SU-DHL-6 (cell line): Measurements from ENCODE around the gene DIS3L2.
"Not testable (repeated sequence)": the region's sequence is repeated elsewhere in the genome, so short reads cannot be mapped to it uniquely, and the experiment has no call there.

Experiments used
- H2AFZ ChIP-seq: fragments of 200-600 bp; sonication (generic); 2 replicates; pipeline ENCODE4 v1.6.1; 2014; ENCODE audit warnings: low read depth, mild to moderate bottlenecking, moderate library complexity, mixed read lengths, antibody characterized with exemption, low read length; ENCODE audit not compliant: severe bottlenecking
- H3F3A ChIP-seq: fragments of 200-600 bp; shearing (Covaris generic); 2 replicates; pipeline ENCODE4 v1.6.0; 2016; ENCODE audit warnings: antibody characterized with exemption, mild to moderate bottlenecking; ENCODE audit not compliant: insufficient read depth
- H3K27ac ChIP-seq: fragments of 200-600 bp; sonication (generic); 2 replicates; pipeline ENCODE4 v1.5.1; 2016; ENCODE audit warnings: low read depth, mild to moderate bottlenecking, low read length, moderate library complexity, mixed read lengths
- H3K27me3 ChIP-seq: fragments of 200-600 bp; sonication (generic), shearing (Covaris generic); 2 replicates; pipeline ENCODE4 v1.6.0; 2014; ENCODE audit warnings: mild to moderate bottlenecking, low read length
- H3K36me3 ChIP-seq: fragments of 200-600 bp; sonication (generic); 2 replicates; pipeline ENCODE4 v1.6.1; 2014; ENCODE audit warnings: mild to moderate bottlenecking, low read length, mixed read lengths
- H3K4me2 ChIP-seq: fragments of 300-600, 200-600 bp; shearing (Covaris generic), sonication (generic); 2 replicates; pipeline ENCODE4 v1.6.0; 2014; ENCODE audit warnings: low read length, low read depth, mild to moderate bottlenecking; ENCODE audit not compliant: poor library complexity, severe bottlenecking
- H3K4me3 ChIP-seq: fragments of 200-600 bp; sonication (generic); 2 replicates; pipeline ENCODE4 v1.5.1; 2014; ENCODE audit warnings: antibody characterized with exemption, low read length, mild to moderate bottlenecking, mixed read lengths; ENCODE audit not compliant: insufficient read depth, poor library complexity, severe bottlenecking
- H3K79me2 ChIP-seq: fragments of 200-600 bp; sonication (generic); 2 replicates; pipeline ENCODE4 v1.6.1; 2014; ENCODE audit warnings: mild to moderate bottlenecking, low read length, moderate library complexity; ENCODE audit not compliant: insufficient read depth
- H3K9ac ChIP-seq: fragments of 200-600 bp; sonication (generic); 2 replicates; pipeline ENCODE4 v1.7.0; 2014; ENCODE audit warnings: mild to moderate bottlenecking, low read length
- H3K9me2 ChIP-seq: fragments of 200-600 bp; sonication (generic); replicated peaks from 2 replicates; pipeline ENCODE4 v1.6.1; 2014; ENCODE audit warnings: low read length; ENCODE audit not compliant: insufficient read depth
- H3K9me3 ChIP-seq: fragments of 200-600 bp; sonication (generic); 2 replicates; pipeline ENCODE4 v1.6.1; 2014; ENCODE audit warnings: low read length, mixed read lengths; ENCODE audit not compliant: insufficient read depth
- H4K20me1 ChIP-seq: fragments of 200-600 bp; sonication (generic); 2 replicates; pipeline ENCODE4 v1.6.1; 2014; ENCODE audit warnings: low read depth, mild to moderate bottlenecking, antibody characterized with exemption, low read length, moderate library complexity, mixed read lengths
- EZH2phosphoT487 ChIP-seq: fragments of 200-600 bp; sonication (generic), shearing (Covaris generic); conservative IDR thresholded peaks from 2 replicates; pipeline ENCODE4 v1.6.1; 2018; ENCODE audit warnings: mild to moderate bottlenecking, antibody characterized with exemption, low read length, moderate library complexity, mixed read lengths
- TF ChIP-seq, protein P1 (sequence below): fragments of 200-600 bp; sonication (generic); IDR thresholded peaks from one replicate; pipeline ENCODE4 v1.5.1; 2017; ENCODE audit warnings: antibody characterized with exemption, mild to moderate bottlenecking, low read length, moderate library complexity; ENCODE audit not compliant: insufficient read depth, poor library complexity, severe bottlenecking

DIS3L2 gene

DNA sequence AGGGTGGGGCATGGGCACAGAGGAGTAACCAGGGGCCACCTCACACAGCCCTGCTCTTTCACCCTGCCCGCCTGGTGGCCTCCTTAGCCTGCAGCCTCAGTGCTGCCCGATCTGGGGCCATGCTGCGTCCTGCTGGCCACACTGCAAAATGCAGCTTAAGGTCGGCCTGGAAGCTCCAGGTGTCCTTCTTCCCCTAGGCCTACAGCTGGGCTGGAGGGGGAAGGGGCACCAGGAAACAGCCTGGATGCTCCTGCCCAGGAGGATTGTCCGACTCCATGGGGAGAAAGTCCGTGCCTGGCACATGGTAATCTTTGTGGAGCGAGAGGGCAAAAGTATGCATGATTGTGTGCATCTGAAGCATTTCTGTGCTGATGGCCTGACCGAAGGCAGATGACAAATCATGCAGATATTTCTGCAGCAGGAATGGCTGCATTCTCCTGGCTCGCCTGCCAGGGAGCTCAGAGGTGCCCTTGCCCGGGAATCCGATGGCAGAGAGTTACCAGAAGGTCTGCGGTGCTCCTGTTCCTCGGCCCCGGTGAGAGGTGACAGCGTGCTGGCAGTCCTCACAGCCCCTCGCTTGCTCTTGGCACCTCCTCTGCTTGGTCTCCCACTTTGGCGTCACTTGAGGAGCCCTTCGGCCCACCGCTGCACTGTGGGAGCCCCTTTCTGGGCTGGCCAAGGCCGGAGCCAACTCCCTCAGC, 404.3 kb downstream of the DIS3L2 start:
- Histone ChIP-seq H3K79me2 (no peaks in the 10 kb centered on the region), H4K20me1 (no peaks in the 10 kb centered on the region), H3K27me3 (no peaks in the 10 kb centered on the region), H3K9ac (no peak overlapping the region), H3K4me2 (no peak overlapping the region), H3K9me3 (no peaks in the 10 kb centered on the region), H3K36me3 (no peaks in the 10 kb centered on the region), H3K27ac (no peak overlapping the region), H3F3A (no peaks in the 10 kb centered on the region), H3K4me3 (no peak overlapping the region), H2AFZ (no peak overlapping the region), H3K9me2 (no peaks in the 10 kb centered on the region)
- TF ChIP-seq, protein P1, sequence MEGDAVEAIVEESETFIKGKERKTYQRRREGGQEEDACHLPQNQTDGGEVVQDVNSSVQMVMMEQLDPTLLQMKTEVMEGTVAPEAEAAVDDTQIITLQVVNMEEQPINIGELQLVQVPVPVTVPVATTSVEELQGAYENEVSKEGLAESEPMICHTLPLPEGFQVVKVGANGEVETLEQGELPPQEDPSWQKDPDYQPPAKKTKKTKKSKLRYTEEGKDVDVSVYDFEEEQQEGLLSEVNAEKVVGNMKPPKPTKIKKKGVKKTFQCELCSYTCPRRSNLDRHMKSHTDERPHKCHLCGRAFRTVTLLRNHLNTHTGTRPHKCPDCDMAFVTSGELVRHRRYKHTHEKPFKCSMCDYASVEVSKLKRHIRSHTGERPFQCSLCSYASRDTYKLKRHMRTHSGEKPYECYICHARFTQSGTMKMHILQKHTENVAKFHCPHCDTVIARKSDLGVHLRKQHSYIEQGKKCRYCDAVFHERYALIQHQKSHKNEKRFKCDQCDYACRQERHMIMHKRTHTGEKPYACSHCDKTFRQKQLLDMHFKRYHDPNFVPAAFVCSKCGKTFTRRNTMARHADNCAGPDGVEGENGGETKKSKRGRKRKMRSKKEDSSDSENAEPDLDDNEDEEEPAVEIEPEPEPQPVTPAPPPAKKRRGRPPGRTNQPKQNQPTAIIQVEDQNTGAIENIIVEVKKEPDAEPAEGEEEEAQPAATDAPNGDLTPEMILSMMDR, result no peak
- TF ChIP-seq EZH2phosphoT487, result no peak

DNA sequence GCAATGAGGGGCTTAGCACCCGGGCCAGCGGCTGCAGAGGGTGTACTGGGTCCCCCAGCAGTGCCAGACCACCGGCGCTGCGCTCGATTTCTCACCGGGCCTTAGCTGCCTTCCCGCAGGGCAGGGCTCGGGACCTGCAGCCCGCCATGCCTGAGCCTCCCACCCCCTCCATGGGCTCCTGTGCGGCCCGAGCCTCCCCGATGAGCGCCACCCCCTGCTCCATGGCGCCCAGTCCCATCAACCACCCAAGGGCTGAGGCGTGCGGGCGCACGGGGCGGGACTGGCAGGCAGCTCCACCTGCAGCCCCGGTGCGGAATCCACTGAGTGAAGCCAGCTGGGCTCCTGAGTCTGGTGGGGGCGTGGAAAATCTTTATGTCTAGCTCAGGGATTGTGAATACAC, 404.9 kb downstream of the DIS3L2 start:
- not testable (repeated sequence) for H3K9me2 ChIP-seq, H2AFZ ChIP-seq, H3K36me3 ChIP-seq, H3K79me2 ChIP-seq, H4K20me1 ChIP-seq, H3K27ac ChIP-seq, H3K9me3 ChIP-seq, H3K9ac ChIP-seq, H3K4me3 ChIP-seq, H3K4me2 ChIP-seq, H3F3A ChIP-seq, H3K27me3 ChIP-seq

DNA sequence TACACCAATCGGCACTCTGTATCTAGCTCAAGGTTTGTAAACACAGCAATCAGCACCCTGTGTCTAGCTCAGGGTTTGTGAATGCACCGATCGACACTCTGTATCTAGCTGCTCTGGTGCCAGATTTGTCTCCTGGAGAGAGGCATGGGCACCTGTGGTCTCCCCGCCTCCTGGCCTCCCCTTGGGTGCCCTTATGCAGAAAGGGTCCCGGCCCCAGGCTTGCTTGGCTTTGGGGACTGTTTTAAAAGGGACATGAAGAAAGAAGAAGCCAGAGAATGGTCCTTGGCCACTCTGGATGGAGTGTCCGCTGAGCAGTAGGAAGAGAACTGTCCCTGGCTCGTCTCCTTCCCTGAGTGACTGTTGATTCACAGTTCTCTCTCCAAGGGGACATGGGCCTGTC, 405.5 kb downstream of the DIS3L2 start:
- Histone ChIP-seq H3K79me2 (no peaks in the 10 kb centered on the region), H3K4me2 (no peak overlapping the region), H3K9ac (no peak overlapping the region), H3K27ac (no peak overlapping the region), H3K4me3 (no peak overlapping the region), H3K27me3 (no peaks in the 10 kb centered on the region), H3F3A (no peaks in the 10 kb centered on the region), H4K20me1 (no peaks in the 10 kb centered on the region), H3K9me2 (no peaks in the 10 kb centered on the region), H2AFZ (no peak overlapping the region), H3K9me3 (no peaks in the 10 kb centered on the region), H3K36me3 (no peaks in the 10 kb centered on the region)
- TF ChIP-seq EZH2phosphoT487, result no peak
- TF ChIP-seq, protein P1, result no peak

DNA sequence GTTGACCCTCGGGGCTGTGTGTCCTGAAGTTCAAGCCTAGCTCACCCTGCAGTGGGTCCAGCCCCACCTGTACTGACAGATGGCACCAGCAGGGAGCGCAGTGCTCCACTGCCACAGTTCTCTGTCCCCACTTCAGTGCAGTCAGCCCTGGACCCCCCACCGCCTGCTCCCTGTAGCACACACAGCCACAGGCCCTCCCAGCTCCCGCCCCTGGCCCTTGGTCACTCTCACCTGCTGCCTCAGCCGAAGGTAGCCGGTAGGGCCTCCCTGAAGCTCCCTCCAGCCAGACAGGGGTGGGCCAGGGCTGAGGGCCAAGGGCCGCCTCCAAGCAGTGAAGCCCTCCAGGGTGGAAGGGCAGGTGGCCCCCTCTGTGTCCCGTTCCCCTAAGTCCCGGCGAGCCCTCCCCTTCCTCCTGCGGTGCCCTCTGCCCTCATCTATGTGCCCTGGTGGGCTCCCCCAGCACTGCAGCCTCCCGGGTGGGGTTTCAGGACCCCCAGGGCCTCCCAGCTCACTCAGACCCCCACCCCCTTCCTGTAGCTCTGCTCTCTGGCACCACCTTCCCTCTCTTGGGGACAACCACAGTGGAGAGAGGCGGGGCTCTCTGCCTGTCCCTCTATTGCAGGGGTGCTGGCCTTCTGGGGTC, 406.2 kb downstream of the DIS3L2 start:
- no peak overlapping the region for H2AFZ ChIP-seq
- H3K4me3 ChIP-seq, result no peak overlapping the region
- no peaks in the 10 kb centered on the region for H3F3A ChIP-seq
- H3K27me3 ChIP-seq, result no peaks in the 10 kb centered on the region
- no peaks in the 10 kb centered on the region for H3K79me2 ChIP-seq
- no peaks in the 10 kb centered on the region for H3K9me2 ChIP-seq
- no peaks in the 10 kb centered on the region for H3K9me3 ChIP-seq
- TF ChIP-seq, protein P1, result no peak
- TF ChIP-seq EZH2phosphoT487, result no peak
- no peak overlapping the region for H3K9ac ChIP-seq
- no peak overlapping the region for H3K4me2 ChIP-seq
- no peak overlapping the region for H3K27ac ChIP-seq
- no peaks in the 10 kb centered on the region for H3K36me3 ChIP-seq
- H4K20me1 ChIP-seq, result no peaks in the 10 kb centered on the region
